LNCaP clone FGC (cell line): ENCODE results near the gene CACNA1A.
A peak's percentile ranks its signal among the peaks of the same experiment; 100 is the strongest.
"Not testable (repeated sequence)": the region's sequence is repeated elsewhere in the genome, so short reads cannot be mapped to it uniquely, and the experiment has no call there.

Source experiments
- DNase-seq: peaks from one replicate; pipeline ENCODE4 v3.0.0-alpha.2; 2011; ENCODE audit warnings: low read depth
- H3K4me3 ChIP-seq: 2 replicates; pipeline ENCODE4 v1.5.1; 2011; ENCODE audit warnings: mild to moderate bottlenecking, low read depth, low read length, control low read depth
- CTCF ChIP-seq: IDR thresholded peaks from 2 replicates; pipeline ENCODE4 v1.5.1; 2012; ENCODE audit warnings: mild to moderate bottlenecking; ENCODE audit not compliant: control insufficient read depth, insufficient read depth; ENCODE audit errors: extremely low read depth

The CACNA1A gene

GRCh38 chr19:13373599-13373998 lies 132.7 kb downstream of the CACNA1A start:
- TF ChIP-seq CTCF: no peak
- H3K4me3 ChIP-seq: no peak overlapping the region
- no peak for DNase-seq

- H3K4me3 ChIP-seq: no peak overlapping the region
- DNase-seq: no peak
- no peak for TF ChIP-seq CTCF
These were observed 135.3 kb downstream of the CACNA1A start for GRCh38 chr19:13370948-13371347.

- DNase-seq: no peak
- peak; percentile 21; the same call in 1 of the 2 replicates for TF ChIP-seq CTCF
- H3K4me3 ChIP-seq: no peak overlapping the region
These were observed 139.6 kb downstream of the CACNA1A start for GRCh38 chr19:13366529-13367143.

- H3K4me3 ChIP-seq: no peak overlapping the region
- no peak for TF ChIP-seq CTCF
- DNase-seq: no peak
These were observed 142.3 kb downstream of the CACNA1A start for GRCh38 chr19:13363954-13364353.

GRCh38 chr19:13363245-13363644 lies 143.0 kb downstream of the CACNA1A start:
- no peak for DNase-seq
- no peak for TF ChIP-seq CTCF
- H3K4me3 ChIP-seq: no peak overlapping the region

GRCh38 chr19:13362668-13363067 lies 143.6 kb downstream of the CACNA1A start:
- no peak for DNase-seq
- TF ChIP-seq CTCF: no peak
- H3K4me3 ChIP-seq: no peak overlapping the region

GRCh38 chr19:13361726-13362125 lies 144.6 kb downstream of the CACNA1A start:
- not testable (repeated sequence) for H3K4me3 ChIP-seq, DNase-seq
